Stimulated activated CD4-positive, alpha-beta T cell treated with anti-CD3 and anti-CD28 coated beads, Interleukin-15, amount 100 ng/mL, for 24 hours (primary cell): Measurements from ENCODE around the gene DIS3L2.

ENCODE experiments used
- DNase-seq: peaks from one replicate; pipeline ENCODE4 v3.0.0-alpha.2; 2020

DIS3L2 gene

DNA sequence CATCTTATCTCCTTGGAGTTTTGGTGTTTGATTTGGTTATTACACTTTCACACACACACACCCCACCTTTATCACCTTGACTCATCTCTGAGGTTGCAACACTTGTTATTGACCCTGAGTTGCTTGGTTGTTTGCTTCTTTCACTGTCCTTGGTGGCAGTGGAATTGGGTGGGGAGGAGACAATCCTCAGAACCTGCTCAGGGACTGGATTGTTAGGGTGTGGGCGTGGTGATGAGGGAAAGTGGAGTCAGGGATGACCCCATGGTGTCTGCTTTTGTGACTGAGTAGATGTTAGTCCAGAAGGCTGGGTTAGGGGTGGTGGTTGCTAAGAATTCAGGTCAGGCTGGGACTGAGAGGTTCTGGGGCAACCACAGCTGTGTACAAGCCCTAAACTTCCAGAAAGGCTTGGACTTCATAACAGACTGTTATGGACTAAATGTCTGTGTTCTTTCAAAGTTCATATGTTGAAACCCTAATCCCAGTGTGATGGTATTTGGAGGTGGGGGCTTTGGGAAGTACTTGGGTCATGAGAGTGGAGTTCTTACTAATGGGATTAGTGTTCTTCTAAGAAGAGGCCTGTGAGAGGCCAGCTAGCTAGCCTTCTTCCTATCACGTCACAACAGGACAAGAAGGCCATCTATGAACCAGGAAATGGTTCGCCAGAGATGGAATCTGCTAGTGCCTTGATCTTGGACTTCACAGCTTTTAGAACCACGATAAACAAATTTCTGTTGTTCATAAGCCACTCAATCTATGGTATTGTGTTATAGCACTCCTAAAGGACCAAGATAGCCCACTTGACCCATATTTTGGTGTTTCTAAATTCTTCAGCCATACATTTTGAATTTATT, 3.4 kb upstream of the DIS3L2 start:
- DNase-seq: no peak

- DNase-seq: no peak
These were observed 634 bp upstream of the DIS3L2 start for GRCh38 chr2:231960810-231961348.

- DNase-seq: no peak
These were observed 3.6 kb downstream of the DIS3L2 start for GRCh38 chr2:231965102-231965501.

DNA sequence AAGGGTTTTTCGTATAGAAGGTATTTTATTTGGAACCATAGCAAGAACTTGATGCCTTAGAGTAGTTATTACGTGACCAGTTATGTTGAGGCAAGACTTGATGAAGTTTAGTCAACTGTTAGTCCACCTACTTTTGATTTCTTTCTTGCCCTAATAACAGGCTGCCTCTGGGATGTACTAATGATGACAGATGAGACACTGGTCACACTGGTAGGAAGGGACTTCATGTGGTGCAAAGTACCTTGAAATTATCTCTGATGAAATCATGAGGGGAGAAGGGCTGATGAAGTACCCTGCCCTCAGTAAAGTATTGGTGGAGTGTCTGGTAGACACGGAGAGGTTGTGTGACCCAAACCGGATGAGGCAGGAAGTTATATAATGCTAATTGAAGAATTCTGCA, 5.4 kb downstream of the DIS3L2 start:
- no peak for DNase-seq

DNA sequence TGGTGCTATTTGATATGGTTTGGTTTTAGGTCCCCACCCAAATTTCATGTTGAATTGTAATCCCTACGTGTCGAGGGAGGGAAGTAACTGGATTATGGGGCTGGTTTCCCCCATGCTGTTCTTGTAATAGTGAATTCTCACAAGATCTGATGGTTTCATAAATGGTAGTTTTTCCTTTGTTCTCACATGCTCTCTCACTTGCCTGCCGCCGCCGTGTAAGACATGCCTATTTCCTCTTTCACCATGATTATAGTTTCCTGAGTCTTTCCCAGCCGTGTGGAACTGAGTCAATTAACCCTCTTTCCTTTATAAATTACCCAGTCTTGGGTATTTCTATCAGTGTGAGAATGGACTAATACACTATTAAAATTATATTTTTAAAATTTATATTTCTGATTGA, 7.3 kb downstream of the DIS3L2 start:
- DNase-seq: no peak

DNA sequence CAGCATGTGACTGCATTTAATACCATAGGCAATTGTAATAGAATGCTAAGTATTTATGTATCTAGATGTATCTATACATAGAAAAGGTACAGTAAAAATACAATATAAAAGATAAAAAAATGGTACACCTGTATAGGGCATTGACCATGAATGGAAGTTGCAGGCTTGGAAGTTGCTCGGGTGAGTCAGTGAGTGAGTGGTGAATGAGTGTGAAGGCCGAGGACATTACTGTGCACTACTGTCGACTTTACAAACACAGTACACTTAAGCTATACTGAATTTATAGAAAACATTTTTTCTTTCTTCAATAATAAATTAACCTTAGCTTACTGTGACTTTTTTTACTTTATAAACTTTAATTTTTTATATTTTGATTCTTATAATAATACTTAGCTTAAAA, 8.9 kb downstream of the DIS3L2 start:
- no peak for DNase-seq

GRCh38 chr2:231975001-231975400, 13.5 kb downstream of the DIS3L2 start:
- no peak for DNase-seq

DNA sequence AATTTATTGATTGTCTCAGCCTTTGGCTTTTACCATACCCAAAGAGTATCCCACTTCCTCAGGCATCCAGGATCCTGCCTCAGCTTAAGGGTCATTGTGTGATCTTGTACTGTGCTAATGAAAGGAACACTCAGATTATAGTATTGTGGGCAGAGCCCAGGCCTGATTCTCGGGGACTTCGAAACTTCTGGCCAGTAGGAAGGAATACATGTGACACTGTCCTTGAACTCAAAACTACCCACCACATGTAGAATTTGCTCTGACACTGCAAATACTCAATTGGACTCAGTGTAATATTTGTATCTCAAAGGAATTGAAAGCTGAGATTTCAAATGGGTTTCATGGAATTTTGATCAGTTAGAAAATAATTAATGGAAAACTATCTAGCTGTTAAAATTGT, 15.9 kb downstream of the DIS3L2 start:
- DNase-seq: no peak

DNA sequence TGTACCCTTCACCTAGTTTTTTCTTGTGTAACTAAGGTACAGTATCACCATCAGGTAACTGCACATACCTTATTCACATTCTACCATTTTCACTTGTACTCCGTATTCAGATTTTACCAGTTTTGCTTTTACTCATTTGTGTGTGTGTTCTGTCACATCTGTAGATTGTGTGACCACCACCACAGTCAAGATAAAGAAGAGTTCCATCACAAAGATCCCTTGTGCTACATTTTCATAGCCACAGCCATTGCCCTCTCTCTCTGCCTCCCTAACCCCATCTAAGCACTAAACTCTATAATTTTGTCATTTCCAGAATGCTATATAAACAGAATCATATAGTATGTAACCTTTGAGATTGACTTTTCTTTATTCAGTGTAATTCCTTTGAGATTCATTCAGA, 23.5 kb downstream of the DIS3L2 start:
- DNase-seq: no peak

DNA sequence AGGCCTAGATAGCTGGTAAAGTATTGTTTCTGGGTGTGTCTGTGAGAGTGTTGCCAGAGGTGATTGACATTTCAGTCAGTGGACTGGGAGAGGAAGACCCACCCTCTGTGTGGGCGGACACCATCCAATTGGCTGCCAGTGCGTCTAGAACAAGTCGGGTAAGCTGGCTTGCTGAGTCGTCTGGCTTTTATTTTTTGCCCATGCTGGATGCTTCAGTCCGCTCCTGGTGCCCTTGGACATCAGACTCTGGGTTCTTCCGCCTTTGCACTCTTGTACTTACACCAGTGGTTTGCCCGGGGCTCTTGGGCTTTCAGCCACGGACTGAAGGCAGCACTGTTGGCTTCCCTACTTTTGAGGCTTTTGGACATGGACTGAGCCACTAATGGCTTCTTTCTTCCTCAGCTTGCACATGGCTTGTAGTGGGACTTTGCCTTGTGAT, 24.3 kb downstream of the DIS3L2 start:
- peak; percentile 19 for DNase-seq

- no peak for DNase-seq
These were observed 25.7 kb downstream of the DIS3L2 start for GRCh38 chr2:231987124-231987727.

GRCh38 chr2:231988179-231988866, 26.8 kb downstream of the DIS3L2 start:
- DNase-seq: no peak

GRCh38 chr2:231991664-231992063, 30.2 kb downstream of the DIS3L2 start:
- DNase-seq: no peak

DNA sequence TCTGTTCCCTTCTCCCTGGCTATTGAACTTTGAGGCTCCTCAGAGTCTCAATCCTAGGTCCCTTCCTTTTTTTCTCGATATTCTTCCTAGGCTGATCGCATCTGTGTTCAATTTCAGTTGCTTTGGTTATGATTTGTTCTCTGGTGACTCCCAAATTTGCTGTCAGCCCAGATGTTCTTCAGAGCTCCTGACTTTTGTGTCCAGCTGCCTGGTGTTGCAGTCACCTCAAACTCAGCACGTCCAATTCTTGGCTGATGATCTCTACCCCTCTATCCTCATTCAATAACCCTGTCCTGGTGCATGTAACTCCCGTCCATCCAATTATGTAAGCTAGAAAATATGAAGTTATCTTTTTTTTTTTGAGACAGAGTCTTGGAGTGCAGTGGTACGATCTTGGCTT, 31.4 kb downstream of the DIS3L2 start:
- DNase-seq: no peak

DNA sequence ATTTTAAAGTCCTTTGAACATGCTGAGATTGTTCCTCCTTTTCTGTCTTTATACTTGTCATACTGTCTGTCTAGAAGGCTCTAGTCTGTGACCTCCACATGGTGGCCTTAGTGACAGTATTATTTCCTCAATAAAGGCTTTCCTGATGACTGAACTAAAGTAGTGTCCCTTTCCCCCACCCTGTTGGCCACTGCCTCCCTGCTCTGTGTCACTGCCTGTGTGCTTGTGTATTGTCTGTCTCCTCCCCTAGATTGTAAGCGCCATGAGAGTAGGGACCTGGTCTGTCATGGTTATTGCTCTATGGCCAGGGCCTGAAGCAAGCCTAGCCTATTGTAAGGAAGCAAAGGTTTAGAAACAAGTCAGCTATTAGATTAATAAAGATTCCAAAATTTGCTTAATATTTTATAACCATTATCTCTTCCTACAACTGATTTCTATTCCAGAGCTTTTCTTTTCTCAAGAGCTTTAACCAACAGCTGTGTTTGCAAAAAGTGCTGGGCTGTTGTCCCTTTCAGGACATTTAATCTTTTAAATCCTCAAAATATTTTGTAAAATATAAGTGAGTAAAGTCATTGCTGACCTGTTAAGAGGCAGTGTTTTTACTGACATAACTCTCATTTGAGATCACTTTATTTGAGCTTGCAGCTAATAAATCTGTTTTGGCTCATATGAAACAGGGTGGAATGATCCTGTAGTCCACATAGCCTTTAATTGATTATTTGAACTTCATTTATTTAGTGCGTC, 35.5 kb downstream of the DIS3L2 start:
- DNase-seq: no peak

DNA sequence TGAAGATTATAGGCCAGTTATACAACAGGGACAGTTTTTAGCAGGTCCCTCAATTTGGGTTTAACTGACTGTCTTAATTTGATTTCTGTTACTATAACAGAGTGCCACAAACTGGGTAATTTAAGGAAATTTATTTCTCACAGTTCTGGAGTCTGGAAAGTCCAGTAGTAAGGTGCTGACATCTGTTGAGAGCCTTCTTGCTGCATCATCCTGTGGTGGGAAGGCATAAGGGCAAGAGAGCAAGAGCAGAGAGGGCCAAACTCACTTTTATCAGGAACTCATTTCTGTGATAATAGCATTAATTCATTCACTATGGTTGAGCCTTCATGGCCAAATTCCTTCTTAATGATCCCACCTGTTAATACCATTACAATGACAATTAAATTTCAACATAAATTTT, 36.5 kb downstream of the DIS3L2 start:
- no peak for DNase-seq

- DNase-seq: no peak
These were observed 38.9 kb downstream of the DIS3L2 start for GRCh38 chr2:232000439-232000838.

- no peak for DNase-seq
These were observed 39.6 kb downstream of the DIS3L2 start for GRCh38 chr2:232001073-232001472.

- DNase-seq: no peak
These were observed 44.7 kb downstream of the DIS3L2 start for GRCh38 chr2:232006253-232006652.

- no peak for DNase-seq
These were observed 47.6 kb downstream of the DIS3L2 start for GRCh38 chr2:232008907-232009638.

- no peak for DNase-seq
These were observed 48.2 kb downstream of the DIS3L2 start for GRCh38 chr2:232009639-232010274.
